Endometrium (tissue), 2 donors: ENCODE data around the gene SPATA2.

Experiments
- FAIRE-seq: peaks from 2 replicates; lab custom pipeline; 2012; peaks lifted over from hg19 to GRCh38; lab: Jason Lieb, UNC
- donor health status: control.
- donor health status: control.

SPATA2 gene

GRCh38 chr20:49858076-49858585 lies 57.2 kb downstream of the SPATA2 start:
- FAIRE-seq: no peak

GRCh38 chr20:49856904-49857303 lies 58.4 kb downstream of the SPATA2 start:
- no peak for FAIRE-seq

GRCh38 chr20:49854190-49854875 lies 61.0 kb downstream of the SPATA2 start:
- FAIRE-seq: no peak

- FAIRE-seq: no peak
Observed at GRCh38 chr20:49853640-49854039, 61.7 kb downstream of the SPATA2 start.
